ENCODE results near the gene ATP10B.
"Not testable (repeated sequence)": the region's sequence is repeated elsewhere in the genome, so short reads cannot be mapped to it uniquely, and the experiment has no call there.

Gene ATP10B, protein sequence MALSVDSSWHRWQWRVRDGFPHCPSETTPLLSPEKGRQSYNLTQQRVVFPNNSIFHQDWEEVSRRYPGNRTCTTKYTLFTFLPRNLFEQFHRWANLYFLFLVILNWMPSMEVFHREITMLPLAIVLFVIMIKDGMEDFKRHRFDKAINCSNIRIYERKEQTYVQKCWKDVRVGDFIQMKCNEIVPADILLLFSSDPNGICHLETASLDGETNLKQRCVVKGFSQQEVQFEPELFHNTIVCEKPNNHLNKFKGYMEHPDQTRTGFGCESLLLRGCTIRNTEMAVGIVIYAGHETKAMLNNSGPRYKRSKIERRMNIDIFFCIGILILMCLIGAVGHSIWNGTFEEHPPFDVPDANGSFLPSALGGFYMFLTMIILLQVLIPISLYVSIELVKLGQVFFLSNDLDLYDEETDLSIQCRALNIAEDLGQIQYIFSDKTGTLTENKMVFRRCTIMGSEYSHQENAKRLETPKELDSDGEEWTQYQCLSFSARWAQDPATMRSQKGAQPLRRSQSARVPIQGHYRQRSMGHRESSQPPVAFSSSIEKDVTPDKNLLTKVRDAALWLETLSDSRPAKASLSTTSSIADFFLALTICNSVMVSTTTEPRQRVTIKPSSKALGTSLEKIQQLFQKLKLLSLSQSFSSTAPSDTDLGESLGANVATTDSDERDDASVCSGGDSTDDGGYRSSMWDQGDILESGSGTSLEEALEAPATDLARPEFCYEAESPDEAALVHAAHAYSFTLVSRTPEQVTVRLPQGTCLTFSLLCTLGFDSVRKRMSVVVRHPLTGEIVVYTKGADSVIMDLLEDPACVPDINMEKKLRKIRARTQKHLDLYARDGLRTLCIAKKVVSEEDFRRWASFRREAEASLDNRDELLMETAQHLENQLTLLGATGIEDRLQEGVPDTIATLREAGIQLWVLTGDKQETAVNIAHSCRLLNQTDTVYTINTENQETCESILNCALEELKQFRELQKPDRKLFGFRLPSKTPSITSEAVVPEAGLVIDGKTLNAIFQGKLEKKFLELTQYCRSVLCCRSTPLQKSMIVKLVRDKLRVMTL (N-terminal part only)

DNA sequence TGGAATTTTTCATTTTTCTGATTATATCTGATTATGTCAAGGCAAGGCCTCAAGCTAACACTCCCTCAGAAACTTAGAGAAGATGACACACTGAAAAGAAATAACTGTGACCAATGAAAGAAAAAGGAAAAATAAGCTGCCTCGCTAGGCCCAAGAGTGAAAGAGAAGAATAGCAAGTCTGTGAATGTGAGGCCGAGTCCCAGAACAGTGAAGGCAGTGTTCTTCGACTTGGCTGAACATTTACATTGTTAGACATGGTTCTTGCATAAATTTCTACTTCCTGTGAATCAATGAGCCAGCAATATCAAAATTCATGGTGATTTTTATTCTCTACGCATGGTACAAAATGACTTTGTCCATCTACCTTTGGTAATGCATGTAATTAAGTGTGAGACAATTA, at the start of gene ATP10B:
Gene ATP10B, minus strand, starts transcription at position 163 of the 400 bp plus-strand sequence. CDS start 164,137 bp downstream, outside the sequence.
- ChIA-PET CTCF (no interaction called here), POLR2A (no interaction called here)
- DNase-seq (ENCODE audit: extremely low spot score): no peak
- TF ChIP-seq L3MBTL2 (conservative IDR thresholded peaks at IDR 0.05) (no peak), FOXM1 (IDR thresholded peaks at IDR 0.05; ENCODE audit: borderline replicate concordance) (no peak), CTBP1 (IDR thresholded peaks at IDR 0.05; ENCODE audit: borderline replicate concordance) (no peak)
- TF ChIP-seq, protein P1, sequence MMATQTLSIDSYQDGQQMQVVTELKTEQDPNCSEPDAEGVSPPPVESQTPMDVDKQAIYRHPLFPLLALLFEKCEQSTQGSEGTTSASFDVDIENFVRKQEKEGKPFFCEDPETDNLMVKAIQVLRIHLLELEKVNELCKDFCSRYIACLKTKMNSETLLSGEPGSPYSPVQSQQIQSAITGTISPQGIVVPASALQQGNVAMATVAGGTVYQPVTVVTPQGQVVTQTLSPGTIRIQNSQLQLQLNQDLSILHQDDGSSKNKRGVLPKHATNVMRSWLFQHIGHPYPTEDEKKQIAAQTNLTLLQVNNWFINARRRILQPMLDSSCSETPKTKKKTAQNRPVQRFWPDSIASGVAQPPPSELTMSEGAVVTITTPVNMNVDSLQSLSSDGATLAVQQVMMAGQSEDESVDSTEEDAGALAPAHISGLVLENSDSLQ (IDR thresholded peaks at IDR 0.05): no peak

DNA sequence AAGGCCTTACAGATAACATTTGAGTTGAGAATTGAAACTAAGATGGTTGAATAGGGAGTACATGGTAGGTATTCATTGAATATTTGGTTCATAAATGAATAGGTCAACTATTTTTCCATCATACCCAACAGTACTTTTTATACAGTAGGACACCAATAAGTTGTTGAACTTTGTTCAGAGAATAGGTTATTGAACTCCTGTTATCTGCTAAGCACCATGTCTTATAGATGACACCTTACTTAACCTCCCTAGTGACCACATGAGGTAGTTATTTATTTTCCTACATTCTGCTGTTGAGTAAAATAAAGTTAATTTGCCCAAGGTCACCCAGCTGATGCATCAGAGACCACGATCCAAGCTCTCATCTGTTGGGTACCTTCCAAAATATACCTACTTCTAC, 49.6 kb upstream of the ATP10B start:
- ChIA-PET POLR2A (no interaction called here), CTCF (no interaction called here)
- TF ChIP-seq HDGF (IDR thresholded peaks at IDR 0.05; ENCODE audit: borderline replicate concordance): no peak
- TF ChIP-seq SUZ12 (IDR thresholded peaks at IDR 0.05): no peak
- no peak for TF ChIP-seq FOXA1 (IDR thresholded peaks at IDR 0.05)
- no peak for TF ChIP-seq TARDBP (IDR thresholded peaks at IDR 0.05)
- no peak for TF ChIP-seq L3MBTL2 (conservative IDR thresholded peaks at IDR 0.05)
- TF ChIP-seq ELF4 (IDR thresholded peaks at IDR 0.05): no peak
- no peak for TF ChIP-seq ZNF384 (IDR thresholded peaks at IDR 0.05)
- TF ChIP-seq FOXM1 (IDR thresholded peaks at IDR 0.05; ENCODE audit: borderline replicate concordance): no peak
- TF ChIP-seq FOXK2 (IDR thresholded peaks at IDR 0.05): no peak
- TF ChIP-seq BHLHE40 (IDR thresholded peaks at IDR 0.05; ENCODE audit: borderline replicate concordance): no peak
- TF ChIP-seq SP1 (IDR thresholded peaks at IDR 0.05): no peak
- TF ChIP-seq ARNT (IDR thresholded peaks at IDR 0.05): no peak
- no peak for TF ChIP-seq LEF1 (IDR thresholded peaks at IDR 0.05; ENCODE audit: borderline replicate concordance)
- no peak for TF ChIP-seq NFRKB (IDR thresholded peaks at IDR 0.05)
- TF ChIP-seq CTBP1 (IDR thresholded peaks at IDR 0.05; ENCODE audit: borderline replicate concordance): no peak
- TF ChIP-seq, protein P1 (IDR thresholded peaks at IDR 0.05): no peak
- DNase-seq (ENCODE audit: extremely low spot score): no peak

DNA sequence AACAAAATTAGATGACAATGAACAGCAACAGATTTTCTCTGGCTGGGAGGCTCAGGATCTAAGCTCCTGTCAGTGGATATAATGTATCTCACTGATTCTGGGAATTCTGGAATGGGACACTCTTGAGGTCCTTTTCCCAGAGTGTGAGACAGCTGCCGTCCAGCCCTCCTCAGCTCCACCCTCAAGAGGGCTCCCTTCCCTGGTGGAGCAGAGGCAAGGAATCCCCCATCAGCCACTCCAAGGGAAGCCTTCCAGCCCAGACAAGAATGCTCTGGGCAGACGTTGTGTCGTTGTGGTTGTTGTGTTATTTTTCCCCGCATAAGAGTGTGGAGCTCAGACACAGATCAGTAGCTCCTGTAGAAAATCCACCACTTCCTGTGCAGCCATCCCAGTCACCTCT, 47.7 kb upstream of the ATP10B start:
- TF ChIP-seq LEF1 (IDR thresholded peaks at IDR 0.05; ENCODE audit: borderline replicate concordance) (no peak), TARDBP (IDR thresholded peaks at IDR 0.05) (no peak), FOXA1 (IDR thresholded peaks at IDR 0.05) (no peak), SP1 (IDR thresholded peaks at IDR 0.05) (no peak), HDGF (IDR thresholded peaks at IDR 0.05; ENCODE audit: borderline replicate concordance) (no peak), CTBP1 (IDR thresholded peaks at IDR 0.05; ENCODE audit: borderline replicate concordance) (no peak), SUZ12 (IDR thresholded peaks at IDR 0.05) (no peak), ARNT (IDR thresholded peaks at IDR 0.05) (no peak), NFRKB (IDR thresholded peaks at IDR 0.05) (no peak), L3MBTL2 (conservative IDR thresholded peaks at IDR 0.05) (no peak), BHLHE40 (IDR thresholded peaks at IDR 0.05; ENCODE audit: borderline replicate concordance) (no peak), FOXM1 (IDR thresholded peaks at IDR 0.05; ENCODE audit: borderline replicate concordance) (no peak), ZNF384 (IDR thresholded peaks at IDR 0.05) (no peak), FOXK2 (IDR thresholded peaks at IDR 0.05) (no peak)
- TF ChIP-seq, protein P1 (IDR thresholded peaks at IDR 0.05): no peak
- ChIA-PET CTCF (no interaction called here), POLR2A (no interaction called here)
- DNase-seq (ENCODE audit: extremely low spot score): no peak

DNA sequence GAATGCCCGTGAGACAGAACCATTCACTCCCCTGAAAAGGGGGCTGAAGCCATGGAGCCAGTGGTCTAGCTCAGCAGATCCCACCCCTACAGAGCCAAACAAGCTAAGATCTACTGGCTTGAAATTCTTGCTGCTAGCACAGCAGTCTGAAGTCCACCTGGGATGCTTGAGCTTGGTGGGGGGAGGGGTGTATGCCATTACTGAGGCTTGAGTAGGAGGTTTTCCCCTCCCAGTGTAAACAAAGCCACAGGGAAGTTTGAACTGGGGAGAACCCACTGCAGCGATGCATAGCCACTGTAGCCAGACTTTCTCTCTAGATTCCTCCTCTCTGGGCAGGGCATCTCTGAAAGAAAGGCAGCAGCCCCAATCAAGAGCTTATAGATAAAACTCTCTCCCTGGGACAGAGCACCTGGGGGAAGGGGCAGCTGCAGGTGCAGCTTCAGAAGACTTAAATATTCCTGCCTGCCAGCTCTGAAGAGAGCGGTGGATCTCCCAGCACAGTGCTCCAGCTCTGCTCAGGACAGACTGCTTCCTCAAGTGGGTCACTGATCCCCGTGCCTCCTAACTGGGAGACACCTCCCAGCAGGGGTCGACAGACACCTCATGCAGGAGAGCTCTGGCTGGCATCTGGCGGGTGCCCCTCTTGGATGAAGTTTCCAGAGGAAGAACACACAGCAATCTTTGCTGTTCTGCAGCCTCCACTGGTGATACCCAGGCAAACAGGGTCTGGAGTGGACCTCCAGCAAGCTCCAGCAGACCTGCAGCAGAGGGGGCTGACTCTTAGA, 41.4 kb upstream of the ATP10B start:
- DNase-seq (ENCODE audit: extremely low spot score); POLR2A ChIA-PET: not testable (repeated sequence)
- CTCF ChIA-PET: interaction anchor here (0.6 kb wide), 1 partner anchor 913 kb away, joined by 3 read pairs; no protein-coding TSS in a partner anchor

DNA sequence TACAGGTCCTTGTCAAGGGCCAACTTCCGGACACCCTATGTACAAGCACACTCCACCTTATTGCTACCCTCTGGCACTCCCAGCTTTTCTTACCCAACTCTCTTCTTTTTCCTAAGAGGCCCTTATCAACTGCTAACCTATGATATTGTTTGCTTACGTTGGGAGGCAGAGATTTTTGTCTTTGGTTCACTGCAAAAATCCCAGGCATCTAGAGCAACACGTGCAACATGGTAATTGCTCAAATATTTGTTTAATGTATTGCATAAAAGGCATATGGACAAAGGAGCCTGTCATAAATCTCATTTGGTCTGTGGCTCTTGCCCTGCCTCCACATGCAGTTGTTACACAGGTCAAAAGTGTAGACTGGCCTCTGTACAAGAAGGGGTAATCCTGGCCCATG, 35.8 kb upstream of the ATP10B start:
- POLR2A ChIA-PET: no interaction called here
- no peak for DNase-seq (ENCODE audit: extremely low spot score)
- CTCF ChIA-PET: no interaction called here
- TF ChIP-seq FOXM1 (IDR thresholded peaks at IDR 0.05; ENCODE audit: borderline replicate concordance) (no peak), SP1 (IDR thresholded peaks at IDR 0.05) (no peak), SUZ12 (IDR thresholded peaks at IDR 0.05) (no peak), ZNF384 (IDR thresholded peaks at IDR 0.05) (no peak), TARDBP (IDR thresholded peaks at IDR 0.05) (no peak), CTBP1 (IDR thresholded peaks at IDR 0.05; ENCODE audit: borderline replicate concordance) (no peak), NFRKB (IDR thresholded peaks at IDR 0.05) (no peak), FOXK2 (IDR thresholded peaks at IDR 0.05) (no peak), FOXA1 (IDR thresholded peaks at IDR 0.05) (no peak), L3MBTL2 (conservative IDR thresholded peaks at IDR 0.05) (no peak), HDGF (IDR thresholded peaks at IDR 0.05; ENCODE audit: borderline replicate concordance) (no peak), BHLHE40 (IDR thresholded peaks at IDR 0.05; ENCODE audit: borderline replicate concordance) (no peak), ARNT (IDR thresholded peaks at IDR 0.05) (no peak), LEF1 (IDR thresholded peaks at IDR 0.05; ENCODE audit: borderline replicate concordance) (no peak), ELF4 (IDR thresholded peaks at IDR 0.05) (no peak)
- TF ChIP-seq, protein P1 (IDR thresholded peaks at IDR 0.05): no peak

DNA sequence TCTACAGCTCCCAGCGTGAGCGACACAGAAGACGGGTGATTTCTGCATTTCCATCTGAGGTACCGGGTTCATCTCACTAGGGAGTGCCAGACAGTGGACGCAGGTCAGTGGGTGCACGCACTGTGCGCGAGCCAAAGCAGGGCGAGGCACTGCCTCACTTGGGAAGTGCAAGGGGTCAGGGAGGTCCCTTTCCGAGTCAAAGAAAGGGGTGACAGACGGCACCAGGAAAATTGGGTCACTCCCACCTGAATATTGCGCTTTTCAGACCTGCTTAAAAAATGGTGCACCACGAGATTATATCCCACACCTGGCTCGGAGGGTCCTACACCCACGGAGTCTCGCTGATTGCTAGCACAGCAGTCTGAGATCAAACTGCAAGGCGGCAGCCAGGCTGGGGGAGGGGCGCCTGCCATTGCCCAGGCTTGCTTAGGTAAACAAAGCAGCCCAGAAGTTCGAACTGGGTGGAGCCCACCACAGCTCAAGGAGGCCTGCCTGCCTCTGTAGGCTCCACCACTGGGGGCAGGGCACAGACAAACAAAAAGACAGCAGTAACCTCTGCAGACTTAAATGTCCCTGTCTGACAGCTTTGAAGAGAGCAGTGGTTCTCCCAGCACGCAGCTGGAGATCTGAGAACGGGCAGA, 21.7 kb upstream of the ATP10B start:
- CTCF ChIA-PET; DNase-seq (ENCODE audit: extremely low spot score): not testable (repeated sequence)

More for the DNA sequence above, 21.7 kb upstream of the ATP10B start:
- POLR2A ChIA-PET: not testable (repeated sequence)

All from HEK293T (cell line).